Esophagus muscularis mucosa (tissue), 4 donors: Measurements from ENCODE around the gene C7orf33.

Source experiments
- EP300 ChIP-seq: sonication (generic); formaldehyde crosslinking; IDR thresholded peaks from one replicate; pipeline ENCODE4 v1.6.1; 2017; ENCODE audit warnings: antibody characterized with exemption
- POLR2A ChIP-seq: fragments of 450-650 bp; IDR thresholded peaks from one replicate; pipeline ENCODE4 v1.6.1; 2017; ENCODE audit warnings: antibody characterized with exemption, moderate library complexity, mild to moderate bottlenecking, low read depth
- POLR2AphosphoS5 ChIP-seq, 2 donors: sonication (generic); formaldehyde crosslinking; IDR thresholded peaks; one replicate each; pipeline ENCODE4 v1.6.1; 2017; ENCODE audit warnings: antibody characterized with exemption in 2 of 2
- TF ChIP-seq, protein P1 (sequence below), 3 experiments: fragments of 200-600 bp in 2 of 3; fragments of 450-650 bp in 1 of 3; sonication (generic) in 2 of 3; IDR thresholded peaks; one replicate each; pipeline ENCODE4 v1.5.1; 2017 to 2019; ENCODE audit warnings: antibody characterized with exemption in 3 of 3, mild to moderate bottlenecking in 2 of 3, moderate library complexity in 1 of 3

DNA sequence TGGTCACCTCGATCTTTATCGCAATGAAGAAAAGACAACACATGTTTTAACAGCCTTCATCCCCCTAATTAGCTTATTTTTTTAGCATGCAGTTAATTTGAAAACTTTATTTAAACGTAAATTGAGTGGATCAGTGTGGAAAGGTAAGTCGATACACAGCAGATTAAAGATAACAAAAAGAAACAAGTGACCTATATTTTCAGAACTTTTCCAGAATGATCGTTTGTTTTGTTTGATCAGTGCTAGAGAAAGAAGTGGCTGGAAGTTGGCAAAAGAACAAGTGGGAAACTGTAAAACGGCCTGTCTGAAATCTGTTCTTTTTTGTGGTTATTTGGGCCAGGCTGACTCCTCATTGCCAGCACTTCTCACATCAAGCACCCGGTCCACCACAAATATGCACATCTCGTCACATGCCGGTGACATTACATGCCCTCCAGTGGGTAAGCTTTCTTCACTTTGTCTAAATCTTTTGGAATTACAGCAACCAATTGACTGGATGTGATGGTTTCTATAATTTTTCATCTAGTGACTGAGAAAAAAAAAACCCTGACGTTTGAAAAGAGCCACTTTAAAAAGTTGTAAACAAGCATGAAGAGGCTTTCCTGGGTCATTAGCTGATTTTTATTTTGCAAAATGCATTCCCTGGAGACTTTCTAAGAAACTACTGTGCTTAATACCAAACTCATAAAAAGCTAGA is 33.2 kb downstream of the C7orf33 start:
- TF ChIP-seq POLR2A (no peak), EP300 (no peak), POLR2AphosphoS5 (IDR thresholded peaks at IDR 0.05) (no peak)
- TF ChIP-seq, protein P1, sequence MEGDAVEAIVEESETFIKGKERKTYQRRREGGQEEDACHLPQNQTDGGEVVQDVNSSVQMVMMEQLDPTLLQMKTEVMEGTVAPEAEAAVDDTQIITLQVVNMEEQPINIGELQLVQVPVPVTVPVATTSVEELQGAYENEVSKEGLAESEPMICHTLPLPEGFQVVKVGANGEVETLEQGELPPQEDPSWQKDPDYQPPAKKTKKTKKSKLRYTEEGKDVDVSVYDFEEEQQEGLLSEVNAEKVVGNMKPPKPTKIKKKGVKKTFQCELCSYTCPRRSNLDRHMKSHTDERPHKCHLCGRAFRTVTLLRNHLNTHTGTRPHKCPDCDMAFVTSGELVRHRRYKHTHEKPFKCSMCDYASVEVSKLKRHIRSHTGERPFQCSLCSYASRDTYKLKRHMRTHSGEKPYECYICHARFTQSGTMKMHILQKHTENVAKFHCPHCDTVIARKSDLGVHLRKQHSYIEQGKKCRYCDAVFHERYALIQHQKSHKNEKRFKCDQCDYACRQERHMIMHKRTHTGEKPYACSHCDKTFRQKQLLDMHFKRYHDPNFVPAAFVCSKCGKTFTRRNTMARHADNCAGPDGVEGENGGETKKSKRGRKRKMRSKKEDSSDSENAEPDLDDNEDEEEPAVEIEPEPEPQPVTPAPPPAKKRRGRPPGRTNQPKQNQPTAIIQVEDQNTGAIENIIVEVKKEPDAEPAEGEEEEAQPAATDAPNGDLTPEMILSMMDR (IDR thresholded peaks at IDR 0.05) = no peak
